T-helper 1 cell treated with Interleukin-12 subunit alpha and Interleukin-12 subunit beta and Interleukin-4 antibody, amounts not matched to agents 30 μg/mL and 1 μg/mL, for 36 hours (primary cell): Measurements from ENCODE around the gene SOSTDC1.
"Not testable (repeated sequence)": the region's sequence is repeated elsewhere in the genome, so short reads cannot be mapped to it uniquely, and the experiment has no call there.

Experiments
- H3K27ac Mint-ChIP-seq: one replicate; pipeline ENCODE4 v1.8.0; 2021; ENCODE audit warnings: mild to moderate bottlenecking, mixed read lengths
- H3K27me3 Mint-ChIP-seq: one replicate; pipeline ENCODE4 v1.8.0; 2021; ENCODE audit warnings: low read depth, mixed read lengths
- H3K36me3 Mint-ChIP-seq: one replicate; pipeline ENCODE4 v1.8.0; 2021; ENCODE audit warnings: low read depth, mixed read lengths
- H3K4me1 Mint-ChIP-seq: one replicate; pipeline ENCODE4 v1.8.0; 2021; ENCODE audit warnings: low read depth, mixed read lengths
- H3K4me3 Mint-ChIP-seq: one replicate; pipeline ENCODE4 v1.8.0; 2021; ENCODE audit warnings: mild to moderate bottlenecking, moderate library complexity, mixed read lengths
- H3K9me3 Mint-ChIP-seq: one replicate; pipeline ENCODE4 v1.8.0; 2021; ENCODE audit warnings: mixed read lengths

SOSTDC1 gene

DNA sequence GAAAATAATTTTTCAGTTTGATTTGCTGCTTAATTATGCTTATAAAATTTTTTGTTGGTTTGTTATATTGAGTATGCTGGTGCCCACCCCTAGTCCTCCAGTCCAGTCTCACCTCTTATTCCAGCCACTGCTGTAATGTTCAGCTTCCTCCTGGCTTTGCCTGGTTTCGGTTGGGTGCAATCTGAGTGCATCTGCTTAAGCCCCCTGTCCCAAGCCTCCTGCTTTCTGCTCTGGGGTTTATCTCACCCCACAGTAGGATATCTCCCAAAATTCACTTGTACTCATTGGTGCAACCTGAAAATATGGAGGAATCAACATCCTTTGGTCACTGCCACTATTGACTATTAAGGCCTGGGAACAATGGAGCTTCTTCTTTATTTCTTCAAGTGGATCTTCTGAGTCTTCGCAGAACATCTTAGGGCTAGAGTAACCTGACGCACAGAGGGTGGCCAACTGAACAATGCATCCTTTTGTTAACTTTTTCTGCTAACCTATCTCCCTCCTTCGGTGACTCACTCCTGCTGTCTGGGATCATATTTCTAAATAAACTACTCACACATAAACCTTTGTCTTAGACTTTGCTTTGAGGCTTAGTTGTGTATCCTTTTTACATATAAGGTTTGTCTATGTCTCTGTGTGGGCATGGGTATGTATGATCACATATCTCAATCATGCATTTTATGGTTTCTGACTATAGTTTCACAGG lies 19.1 kb upstream of the SOSTDC1 start:
- Mint-ChIP-seq H3K36me3 (no peaks in the 10 kb centered on the region), H3K27me3 (no peaks in the 10 kb centered on the region), H3K4me1 (no peaks in the 10 kb centered on the region), H3K27ac (no peak overlapping the region), H3K9me3 (no peaks in the 10 kb centered on the region), H3K4me3 (no peak overlapping the region)

- Mint-ChIP-seq H3K27ac (no peak overlapping the region), H3K4me3 (no peak overlapping the region), H3K9me3 (no peaks in the 10 kb centered on the region), H3K36me3 (no peaks in the 10 kb centered on the region), H3K27me3 (no peaks in the 10 kb centered on the region), H3K4me1 (no peaks in the 10 kb centered on the region)
Measured at GRCh38 chr7:16479591-16479990, 14.1 kb upstream of the SOSTDC1 start.

DNA sequence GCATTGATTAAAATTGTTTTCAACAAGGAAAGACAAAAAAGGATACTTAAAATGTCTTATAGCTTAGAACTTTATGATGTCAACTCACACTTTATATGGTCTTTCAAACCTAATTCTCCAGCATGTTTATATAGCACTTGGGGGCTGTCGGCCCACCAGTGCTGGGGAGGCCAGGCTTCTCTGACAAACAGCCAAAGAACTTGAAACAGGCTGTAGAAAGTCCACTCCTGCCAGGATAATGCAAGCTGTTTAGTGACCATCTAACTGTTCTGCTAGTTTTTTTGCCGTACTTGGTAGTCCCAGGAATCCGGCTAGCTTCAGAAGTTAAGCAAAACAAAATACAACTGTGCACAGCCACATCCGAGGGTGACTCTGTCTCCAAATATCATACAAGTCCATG lies 13.6 kb upstream of the SOSTDC1 start:
- no peaks in the 10 kb centered on the region for H3K9me3 Mint-ChIP-seq
- H3K36me3 Mint-ChIP-seq: no peaks in the 10 kb centered on the region
- no peaks in the 10 kb centered on the region for H3K27me3 Mint-ChIP-seq
- no peaks in the 10 kb centered on the region for H3K4me1 Mint-ChIP-seq
- H3K4me3 Mint-ChIP-seq: no peak overlapping the region
- H3K27ac Mint-ChIP-seq: no peak overlapping the region

DNA sequence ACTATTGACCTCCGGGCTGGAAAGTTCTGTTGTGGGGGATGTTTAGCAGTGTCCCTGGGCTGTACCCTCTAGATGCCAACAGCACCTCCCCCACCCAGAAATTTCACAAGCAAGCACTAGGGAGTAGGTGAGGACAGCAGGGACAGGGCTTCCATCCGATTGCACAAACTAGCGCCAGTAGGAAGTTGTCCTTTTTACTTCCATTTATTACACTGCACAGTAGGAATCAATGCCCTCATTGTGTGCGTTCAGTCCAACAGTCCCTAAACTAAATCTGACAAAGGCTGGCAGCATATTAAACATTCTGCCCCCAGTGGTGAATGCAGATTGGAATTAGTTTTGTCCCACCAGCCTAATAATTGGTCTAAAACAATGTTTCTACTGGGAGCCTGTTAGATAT lies 6.4 kb upstream of the SOSTDC1 start:
- no peaks in the 10 kb centered on the region for H3K9me3 Mint-ChIP-seq

DNA sequence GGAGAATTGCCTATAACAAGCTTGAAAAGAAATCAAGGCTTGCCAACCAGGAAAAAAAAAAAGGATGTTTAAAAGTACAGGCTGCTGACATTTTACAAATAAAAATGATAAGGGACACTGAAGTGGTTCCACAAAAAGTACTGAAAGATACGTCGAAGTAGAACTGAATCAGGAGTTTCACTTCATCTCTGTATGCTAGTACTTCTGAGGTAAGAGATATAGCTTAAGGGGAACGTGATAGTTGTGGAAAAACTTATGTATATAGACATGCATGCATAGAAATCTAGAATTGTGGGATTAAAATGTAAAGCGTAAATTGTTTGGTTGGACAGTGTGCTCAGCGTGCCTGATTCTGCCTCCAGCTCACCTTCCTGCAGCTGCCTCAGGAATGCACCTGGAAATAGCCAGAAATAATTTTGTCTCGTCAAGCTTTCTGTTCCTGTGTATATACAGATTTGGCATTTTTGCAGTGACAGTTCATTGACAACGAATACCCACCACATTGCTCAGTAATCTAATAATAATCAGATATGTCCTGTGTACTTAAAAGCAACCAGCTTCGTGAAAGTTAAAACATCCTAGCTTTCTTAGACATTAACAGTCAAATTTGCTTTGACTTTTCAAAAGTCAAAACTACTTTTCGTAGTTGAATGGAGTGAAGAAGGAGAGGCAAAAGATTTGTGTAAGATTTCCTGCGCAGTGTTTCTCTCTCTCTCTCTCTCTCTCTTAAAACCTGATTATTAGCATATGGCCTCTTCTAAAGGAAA lies 1.4 kb downstream of the SOSTDC1 start:
- H3K9me3 Mint-ChIP-seq: no peaks in the 10 kb centered on the region
- no peak overlapping the region for H3K27ac Mint-ChIP-seq
- no peaks in the 10 kb centered on the region for H3K36me3 Mint-ChIP-seq
- H3K4me1 Mint-ChIP-seq: no peaks in the 10 kb centered on the region
- H3K4me3 Mint-ChIP-seq: no peak overlapping the region
- peaks cover 11% of the 10 kb centered on the region for H3K27me3 Mint-ChIP-seq

More for the DNA sequence above, 6.4 kb upstream of the SOSTDC1 start:
- Mint-ChIP-seq H3K4me1 (no peaks in the 10 kb centered on the region), H3K27ac (no peak overlapping the region), H3K36me3 (no peaks in the 10 kb centered on the region), H3K27me3 (no peaks in the 10 kb centered on the region), H3K4me3 (no peak overlapping the region)

DNA sequence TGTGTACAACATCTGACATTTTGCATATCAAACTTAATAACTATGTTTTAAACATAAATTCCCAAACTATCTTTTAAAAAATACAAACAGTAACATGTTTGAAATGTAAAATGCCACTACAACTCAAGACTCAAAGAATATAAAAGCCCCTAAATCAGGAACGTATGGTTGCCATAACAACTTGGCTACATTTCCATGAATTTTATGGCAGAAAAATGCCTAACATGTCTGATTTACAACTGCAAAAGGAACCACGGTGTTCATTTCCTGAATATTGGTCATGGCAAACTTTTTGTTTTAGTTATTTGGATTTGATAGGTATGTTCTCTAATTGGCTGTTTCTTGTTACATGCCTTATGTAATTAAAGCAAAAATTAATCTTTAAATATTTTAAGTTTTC lies 2.0 kb downstream of the SOSTDC1 start:
- H3K4me1 Mint-ChIP-seq: no peaks in the 10 kb centered on the region
- no peaks in the 10 kb centered on the region for H3K9me3 Mint-ChIP-seq
- peaks cover 11% of the 10 kb centered on the region for H3K27me3 Mint-ChIP-seq

DNA sequence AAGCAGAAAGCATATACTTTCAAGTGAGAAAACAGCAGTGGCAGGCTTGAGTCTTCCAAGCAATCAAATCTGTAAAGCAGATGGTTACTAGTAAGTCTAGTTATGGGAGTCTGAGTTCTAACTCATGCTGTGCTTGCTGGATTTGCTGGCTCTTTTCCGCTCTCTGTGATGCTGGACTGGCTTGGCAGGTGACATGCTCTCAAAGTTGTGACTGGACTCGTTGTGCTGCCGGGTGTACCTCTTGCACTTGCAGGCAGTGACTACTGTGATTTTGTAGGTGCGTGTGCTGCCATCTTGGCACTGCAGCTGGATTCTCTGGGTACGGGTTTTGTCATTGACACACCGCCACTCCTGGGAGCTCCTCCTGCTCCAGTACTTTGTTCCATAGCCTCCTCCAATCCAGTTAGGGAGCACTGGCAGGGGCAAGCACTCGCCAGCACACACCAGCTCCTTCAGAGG lies 3.1 kb downstream of the SOSTDC1 start:
- H3K27me3 Mint-ChIP-seq: peaks cover 11% of the 10 kb centered on the region
- no peaks in the 10 kb centered on the region for H3K36me3 Mint-ChIP-seq
- H3K4me3 Mint-ChIP-seq: no peak overlapping the region
- no peaks in the 10 kb centered on the region for H3K9me3 Mint-ChIP-seq
- H3K27ac Mint-ChIP-seq: no peak overlapping the region
- H3K4me1 Mint-ChIP-seq: no peaks in the 10 kb centered on the region

More for the DNA sequence above, 2.0 kb downstream of the SOSTDC1 start:
- no peak overlapping the region for H3K27ac Mint-ChIP-seq
- no peaks in the 10 kb centered on the region for H3K36me3 Mint-ChIP-seq
- H3K4me3 Mint-ChIP-seq: no peak overlapping the region

DNA sequence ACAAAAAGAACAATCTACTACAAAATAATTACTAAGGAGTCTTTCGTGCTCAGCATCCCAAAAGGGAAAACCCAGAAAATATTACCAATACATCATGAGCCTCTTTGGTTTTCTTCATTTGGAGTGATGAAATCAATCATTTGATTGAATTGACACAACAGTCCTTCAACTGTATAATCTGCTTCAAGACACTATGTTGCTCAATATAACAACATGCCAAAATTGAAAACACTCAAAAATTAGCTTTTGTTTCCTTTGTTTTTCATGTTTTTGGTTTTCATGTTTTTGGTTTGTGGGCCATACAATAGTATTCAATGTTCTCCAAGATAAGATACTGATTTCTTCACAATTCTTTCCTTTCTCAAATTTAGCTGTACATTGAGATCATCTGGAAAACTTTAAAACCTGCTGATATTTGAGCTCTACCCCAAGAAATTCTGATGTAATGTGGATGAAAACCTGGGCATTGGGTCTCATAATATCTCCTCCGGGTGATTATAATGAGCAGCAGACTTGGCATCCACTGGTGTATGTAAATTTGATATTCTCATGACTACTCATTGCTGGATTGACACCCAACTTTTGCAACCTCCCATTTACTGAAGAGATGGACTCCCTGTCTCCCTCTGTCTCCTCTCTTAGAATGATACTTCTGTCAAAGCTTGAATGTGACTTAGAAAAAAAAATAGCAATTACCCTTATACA lies 4.6 kb downstream of the SOSTDC1 start:
- peaks cover 11% of the 10 kb centered on the region for H3K27me3 Mint-ChIP-seq
- no peaks in the 10 kb centered on the region for H3K9me3 Mint-ChIP-seq
- no peak overlapping the region for H3K27ac Mint-ChIP-seq
- H3K4me1 Mint-ChIP-seq: no peaks in the 10 kb centered on the region
- H3K36me3 Mint-ChIP-seq: no peaks in the 10 kb centered on the region
- H3K4me3 Mint-ChIP-seq: no peak overlapping the region

DNA sequence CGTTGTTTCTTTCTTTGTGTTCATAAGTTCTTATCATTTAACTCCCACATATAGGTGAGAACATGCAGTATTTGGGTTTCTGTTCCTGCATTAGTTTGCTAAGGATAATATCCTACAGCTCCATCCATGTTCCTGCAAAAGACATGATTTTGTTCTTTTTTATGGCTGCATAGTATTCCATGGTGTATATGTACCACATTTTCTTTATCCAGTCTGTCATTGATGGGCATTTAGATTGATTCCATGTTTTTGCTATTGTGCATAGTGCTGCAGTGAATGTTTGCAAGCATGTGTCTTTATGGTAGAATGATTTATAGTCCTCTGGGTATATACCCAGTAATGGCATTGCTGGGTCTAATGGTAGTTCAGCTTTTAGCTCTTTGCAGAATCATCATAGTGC lies 9.2 kb downstream of the SOSTDC1 start:
- H3K9me3 Mint-ChIP-seq, H3K36me3 Mint-ChIP-seq, H3K27ac Mint-ChIP-seq, H3K4me3 Mint-ChIP-seq, H3K4me1 Mint-ChIP-seq, H3K27me3 Mint-ChIP-seq: not testable (repeated sequence)

GRCh38 chr7:16455591-16455990 lies 9.9 kb downstream of the SOSTDC1 start:
- H3K27me3 Mint-ChIP-seq: no peaks in the 10 kb centered on the region
- no peak overlapping the region for H3K27ac Mint-ChIP-seq
- no peaks in the 10 kb centered on the region for H3K4me1 Mint-ChIP-seq
- no peak overlapping the region for H3K4me3 Mint-ChIP-seq
- H3K9me3 Mint-ChIP-seq: no peaks in the 10 kb centered on the region
- no peaks in the 10 kb centered on the region for H3K36me3 Mint-ChIP-seq

- Mint-ChIP-seq H3K27me3 (no peaks in the 10 kb centered on the region), H3K36me3 (no peaks in the 10 kb centered on the region), H3K4me1 (no peaks in the 10 kb centered on the region), H3K27ac (no peak overlapping the region), H3K9me3 (no peaks in the 10 kb centered on the region), H3K4me3 (no peak overlapping the region)
Measured at GRCh38 chr7:16450366-16450765, 15.2 kb downstream of the SOSTDC1 start.

DNA sequence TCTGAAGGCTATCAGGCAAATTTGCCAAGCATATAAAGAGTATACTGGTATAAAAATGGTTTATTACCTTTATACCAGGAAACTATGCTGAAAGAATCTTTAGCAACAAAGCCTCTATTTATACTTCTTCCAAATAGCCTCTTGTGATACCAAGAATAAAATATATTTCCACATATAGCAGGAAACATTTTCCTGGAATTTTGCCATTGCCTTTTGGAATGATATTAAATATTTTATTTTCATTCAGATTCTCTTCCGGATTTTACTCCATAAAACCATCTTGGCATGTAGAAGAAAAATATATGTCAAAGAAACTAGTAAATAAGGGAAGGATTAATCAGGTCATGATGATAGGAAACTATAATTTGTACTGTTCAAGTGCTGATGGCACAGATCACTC lies 17.7 kb downstream of the SOSTDC1 start:
- Mint-ChIP-seq H3K4me3 (no peak overlapping the region), H3K36me3 (no peaks in the 10 kb centered on the region), H3K27me3 (no peaks in the 10 kb centered on the region), H3K9me3 (no peaks in the 10 kb centered on the region), H3K27ac (no peak overlapping the region), H3K4me1 (no peaks in the 10 kb centered on the region)

DNA sequence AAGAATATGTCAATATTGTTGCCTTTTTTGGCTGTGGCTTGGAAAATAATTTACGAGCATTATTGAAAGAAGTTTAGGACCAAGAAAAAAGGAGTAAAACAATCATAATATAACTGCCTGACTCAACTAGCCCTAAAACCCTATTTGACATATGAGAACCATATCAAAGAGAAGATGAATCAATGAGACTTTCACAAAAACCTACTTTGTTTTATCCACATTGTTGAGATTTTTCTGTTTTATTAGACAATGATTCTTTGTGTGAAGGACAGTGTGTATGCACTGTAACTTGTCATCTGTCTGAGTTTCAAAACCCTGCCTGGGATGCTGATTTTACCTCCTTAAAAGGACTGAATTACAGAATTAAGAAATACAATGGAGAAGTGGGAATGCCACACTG lies 19.0 kb downstream of the SOSTDC1 start:
- H3K4me3 Mint-ChIP-seq: no peak overlapping the region
- no peaks in the 10 kb centered on the region for H3K4me1 Mint-ChIP-seq
- H3K36me3 Mint-ChIP-seq: no peaks in the 10 kb centered on the region
- H3K27ac Mint-ChIP-seq: no peak overlapping the region
- no peaks in the 10 kb centered on the region for H3K9me3 Mint-ChIP-seq
- H3K27me3 Mint-ChIP-seq: no peaks in the 10 kb centered on the region

DNA sequence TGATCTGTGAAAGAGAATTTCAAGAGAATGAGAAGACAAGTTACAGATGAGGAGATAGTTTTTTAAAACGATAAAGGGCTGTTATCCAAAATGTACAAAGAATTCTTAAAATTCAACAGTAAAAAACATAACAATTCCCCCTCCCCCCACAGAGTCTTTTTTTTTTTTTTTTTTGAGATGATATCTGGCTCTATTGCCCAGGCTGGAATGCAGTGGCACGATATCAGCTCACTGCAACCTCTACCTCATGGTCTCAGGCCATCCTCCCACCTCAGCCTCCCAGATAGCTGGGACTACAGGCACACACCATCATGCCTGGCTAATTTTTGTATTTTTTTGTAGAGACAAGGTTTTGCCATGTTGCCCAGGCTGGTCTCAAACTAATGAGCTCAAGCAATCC lies 21.7 kb downstream of the SOSTDC1 start:
- H3K4me1 Mint-ChIP-seq, H3K27me3 Mint-ChIP-seq, H3K4me3 Mint-ChIP-seq: not testable (repeated sequence)

DNA sequence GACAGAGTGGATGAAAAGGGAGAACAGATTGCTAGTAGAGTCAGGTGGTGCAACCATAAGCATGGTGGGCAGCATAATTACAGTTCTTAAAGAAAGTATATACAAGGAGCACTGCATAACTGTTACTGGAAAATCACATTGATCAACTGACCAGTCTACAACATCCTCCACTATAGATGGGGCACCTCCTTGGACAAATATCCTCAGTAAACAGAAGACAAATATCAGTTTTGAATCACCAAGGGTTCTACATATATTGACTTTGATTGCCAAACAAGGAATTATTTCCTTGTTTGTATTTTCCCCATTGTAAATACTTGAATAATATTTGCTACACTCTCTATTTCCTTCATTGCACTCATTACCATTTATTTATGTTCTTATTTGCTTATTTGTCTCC lies 26.6 kb downstream of the SOSTDC1 start:
- Mint-ChIP-seq H3K9me3 (no peaks in the 10 kb centered on the region), H3K4me1 (no peaks in the 10 kb centered on the region), H3K27ac (no peak overlapping the region), H3K4me3 (no peak overlapping the region), H3K27me3 (peaks cover 8% of the 10 kb centered on the region), H3K36me3 (no peaks in the 10 kb centered on the region)

More for the DNA sequence above, 21.7 kb downstream of the SOSTDC1 start:
- H3K9me3 Mint-ChIP-seq, H3K36me3 Mint-ChIP-seq, H3K27ac Mint-ChIP-seq: not testable (repeated sequence)
